ENCODE results near the gene BDH1.

Gene BDH1

DNA sequence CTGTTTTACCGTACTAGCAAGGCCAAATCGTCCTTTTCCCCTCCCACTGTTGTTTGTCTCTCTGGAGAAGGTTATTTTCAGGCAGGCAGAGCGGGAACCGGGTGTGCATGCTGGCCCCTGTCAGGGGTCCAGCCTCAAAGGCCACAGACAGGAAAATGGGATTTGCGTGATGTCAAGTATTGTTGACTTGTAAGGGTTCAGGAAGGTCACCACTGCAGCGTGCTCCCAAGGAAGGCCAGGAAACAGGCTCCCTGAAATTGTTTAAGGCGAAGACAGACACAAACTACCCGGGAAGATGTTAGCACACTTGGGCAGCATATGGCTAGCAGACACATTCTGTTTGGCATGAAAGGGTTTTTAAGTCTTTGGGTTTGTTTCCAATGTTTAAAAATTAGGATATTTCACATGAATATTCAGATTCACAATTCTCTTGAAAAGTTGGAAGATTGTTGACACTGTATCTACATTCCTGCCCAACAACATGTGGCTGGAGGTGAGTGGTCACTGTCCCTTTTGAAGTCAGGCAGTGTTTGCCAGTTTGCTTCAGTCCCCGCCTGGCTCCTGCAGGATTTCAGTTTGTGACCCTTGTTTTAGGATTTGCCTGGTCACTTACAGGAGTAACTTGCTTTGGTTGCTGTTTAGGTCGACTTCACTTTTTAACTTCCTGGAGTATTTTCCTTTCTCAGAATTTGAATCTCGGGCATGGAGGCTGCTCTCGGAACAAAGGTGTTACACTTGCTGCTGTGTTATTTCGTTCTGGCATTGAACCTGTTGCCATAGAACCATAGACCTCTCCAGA is 90.4 kb downstream of the BDH1 start:
- no peak for DNase-seq (ENCODE audit: low read depth, low spot score)
- H3K27ac ChIP-seq: no peak overlapping the region
- no peak overlapping the region for H3K9ac ChIP-seq (ENCODE audit: insufficient read length)
- no peaks in the 10 kb centered on the region for H3K9me3 ChIP-seq (ENCODE audit: low read depth, low read length)
- no peaks in the 10 kb centered on the region for H3K36me3 ChIP-seq (ENCODE audit: insufficient read depth, low read length)
- no peak overlapping the region for H3K4me3 ChIP-seq
- TF ChIP-seq POLR2AphosphoS5 (IDR thresholded peaks at IDR 0.05; ENCODE audit: borderline replicate concordance, low read depth, low read length) (no peak), EZH2 (IDR thresholded peaks at IDR 0.05) (no peak), FOXP2 (optimal IDR thresholded peaks at IDR 0.05; ENCODE audit: control extremely low read depth, extremely low read length, insufficient read depth) (no peak)

GRCh38 chr3:197464794-197465193 is 91.0 kb downstream of the BDH1 start:
- TF ChIP-seq POLR2AphosphoS5 (IDR thresholded peaks at IDR 0.05; ENCODE audit: borderline replicate concordance, low read depth, low read length) (no peak), EZH2 (IDR thresholded peaks at IDR 0.05) (no peak), FOXP2 (optimal IDR thresholded peaks at IDR 0.05; ENCODE audit: control extremely low read depth, extremely low read length, insufficient read depth) (no peak)
- no peak for DNase-seq (ENCODE audit: low read depth, low spot score)
- no peak overlapping the region for H3K27ac ChIP-seq

DNA sequence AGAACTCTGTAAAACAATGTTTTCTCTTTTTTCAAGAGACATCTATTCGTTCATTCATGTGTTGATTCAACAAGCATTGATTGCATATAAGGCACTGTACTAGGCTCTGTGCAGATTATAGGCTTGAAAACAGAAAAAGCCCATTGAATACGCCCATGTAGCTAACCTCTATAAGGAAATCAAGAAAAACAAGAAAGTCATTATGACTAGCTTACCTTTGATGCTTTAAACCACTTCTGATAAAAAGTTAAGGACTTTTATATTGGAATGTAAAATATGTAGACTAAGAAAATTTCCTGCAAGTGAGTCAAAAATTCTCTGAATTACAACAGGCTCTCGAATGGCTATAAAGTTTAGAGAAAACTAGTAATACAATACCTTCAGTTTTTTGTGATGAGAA is 92.5 kb downstream of the BDH1 start:
- H3K9me3 ChIP-seq (ENCODE audit: low read depth, low read length): no peaks in the 10 kb centered on the region
- H3K4me3 ChIP-seq: no peak overlapping the region
- no peak for TF ChIP-seq POLR2AphosphoS5 (IDR thresholded peaks at IDR 0.05; ENCODE audit: borderline replicate concordance, low read depth, low read length)
- TF ChIP-seq EZH2 (IDR thresholded peaks at IDR 0.05): no peak
- TF ChIP-seq FOXP2 (optimal IDR thresholded peaks at IDR 0.05; ENCODE audit: control extremely low read depth, extremely low read length, insufficient read depth): no peak
- no peak for DNase-seq (ENCODE audit: low read depth, low spot score)
- peak overlapping the region; percentile 39; the same call in 1 of the 2 replicates for H3K27ac ChIP-seq
- H3K36me3 ChIP-seq (ENCODE audit: insufficient read depth, low read length): no peaks in the 10 kb centered on the region
- no peak overlapping the region for H3K9ac ChIP-seq (ENCODE audit: insufficient read length)

More at GRCh38 chr3:197464794-197465193, 91.0 kb downstream of the BDH1 start:
- Histone ChIP-seq H3K9me3 (ENCODE audit: low read depth, low read length) (no peaks in the 10 kb centered on the region), H3K36me3 (ENCODE audit: insufficient read depth, low read length) (no peaks in the 10 kb centered on the region), H3K4me3 (no peak overlapping the region), H3K9ac (ENCODE audit: insufficient read length) (no peak overlapping the region)

GRCh38 chr3:197462808-197463207 is 93.0 kb downstream of the BDH1 start:
- H3K9ac ChIP-seq (ENCODE audit: insufficient read length): no peak overlapping the region
- no peaks in the 10 kb centered on the region for H3K36me3 ChIP-seq (ENCODE audit: insufficient read depth, low read length)
- no peaks in the 10 kb centered on the region for H3K9me3 ChIP-seq (ENCODE audit: low read depth, low read length)
- H3K4me3 ChIP-seq: no peak overlapping the region
- no peak for DNase-seq (ENCODE audit: low read depth, low spot score)
- no peak overlapping the region for H3K27ac ChIP-seq
- TF ChIP-seq EZH2 (IDR thresholded peaks at IDR 0.05): no peak
- TF ChIP-seq POLR2AphosphoS5 (IDR thresholded peaks at IDR 0.05; ENCODE audit: borderline replicate concordance, low read depth, low read length): no peak
- TF ChIP-seq FOXP2 (optimal IDR thresholded peaks at IDR 0.05; ENCODE audit: control extremely low read depth, extremely low read length, insufficient read depth): no peak

- no peak overlapping the region for H3K27ac ChIP-seq
- no peaks in the 10 kb centered on the region for H3K9me3 ChIP-seq (ENCODE audit: low read depth, low read length)
- DNase-seq (ENCODE audit: low read depth, low spot score): no peak
- H3K9ac ChIP-seq (ENCODE audit: insufficient read length): no peak overlapping the region
- TF ChIP-seq POLR2AphosphoS5 (IDR thresholded peaks at IDR 0.05; ENCODE audit: borderline replicate concordance, low read depth, low read length) (no peak), FOXP2 (optimal IDR thresholded peaks at IDR 0.05; ENCODE audit: control extremely low read depth, extremely low read length, insufficient read depth) (no peak), EZH2 (IDR thresholded peaks at IDR 0.05) (no peak)
- no peaks in the 10 kb centered on the region for H3K36me3 ChIP-seq (ENCODE audit: insufficient read depth, low read length)
- H3K4me3 ChIP-seq: no peak overlapping the region
Measured at GRCh38 chr3:197460639-197461038, 95.1 kb downstream of the BDH1 start.

DNA sequence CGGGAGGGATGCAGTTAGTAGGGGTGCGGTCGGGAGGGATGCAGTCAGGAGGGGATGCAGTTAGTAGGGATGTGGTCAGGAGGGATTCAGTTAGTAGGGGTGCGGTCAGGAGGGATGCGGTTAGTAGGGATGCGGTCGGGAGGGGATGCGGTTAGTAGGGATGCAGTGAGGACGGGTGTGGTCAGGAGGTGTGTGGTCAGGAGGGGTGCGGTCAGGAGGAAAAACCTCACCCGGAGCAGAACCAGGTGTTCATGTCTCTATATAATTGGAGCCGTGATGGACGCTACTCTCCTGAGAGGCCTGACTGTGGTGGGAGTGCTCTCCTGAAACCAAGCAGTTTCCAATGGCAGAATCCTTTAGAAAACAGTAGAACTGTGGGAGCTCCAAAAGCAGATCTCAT is 95.8 kb downstream of the BDH1 start:
- no peak for TF ChIP-seq EZH2 (IDR thresholded peaks at IDR 0.05)
- TF ChIP-seq FOXP2 (optimal IDR thresholded peaks at IDR 0.05; ENCODE audit: control extremely low read depth, extremely low read length, insufficient read depth): no peak
- no peak for TF ChIP-seq POLR2AphosphoS5 (IDR thresholded peaks at IDR 0.05; ENCODE audit: borderline replicate concordance, low read depth, low read length)
- Histone ChIP-seq H3K4me3 (no peak overlapping the region), H3K36me3 (ENCODE audit: insufficient read depth, low read length) (no peaks in the 10 kb centered on the region), H3K9ac (ENCODE audit: insufficient read length) (no peak overlapping the region), H3K27ac (no peak overlapping the region), H3K9me3 (ENCODE audit: low read depth, low read length) (no peaks in the 10 kb centered on the region)
- no peak for DNase-seq (ENCODE audit: low read depth, low spot score)
